ENCODE data around the gene EIF6.
A peak's percentile ranks its signal among the peaks of the same experiment; 100 is the strongest.

Gene EIF6

DNA sequence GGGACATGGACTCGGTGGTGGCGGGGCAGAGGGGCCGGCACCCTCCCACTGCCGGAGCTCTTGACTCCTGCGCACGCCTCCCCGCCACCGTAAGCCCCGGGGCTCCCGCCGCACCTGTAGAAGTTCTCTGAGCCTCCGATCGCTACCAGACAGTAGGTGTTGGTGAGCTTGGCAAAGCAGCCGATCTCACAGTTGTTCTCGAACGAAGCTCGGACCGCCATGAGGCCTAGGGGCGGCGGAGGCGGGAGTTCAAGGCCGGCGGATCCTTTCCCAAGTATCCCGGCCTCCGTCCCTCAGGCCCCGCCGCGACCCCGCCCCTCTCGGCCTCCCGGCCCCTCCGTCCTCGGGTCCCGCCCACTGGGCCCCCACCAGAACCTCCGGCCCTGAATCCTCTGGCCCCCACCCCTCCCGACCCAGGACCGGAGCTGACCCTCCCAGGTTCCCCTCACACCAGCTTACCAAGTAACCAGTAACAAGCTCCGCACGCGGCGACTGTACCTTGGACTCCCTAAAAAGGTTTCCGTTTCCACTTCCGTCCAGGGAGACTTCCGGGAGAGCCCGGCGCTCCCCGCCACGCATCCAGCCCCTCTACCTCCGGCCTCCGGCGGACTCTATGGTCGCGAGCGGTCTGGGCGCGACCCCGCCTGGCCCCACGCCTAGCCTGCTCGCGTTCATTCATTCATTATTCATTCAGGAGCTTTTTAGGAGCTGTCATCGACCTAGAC lies at the start of gene EIF6:
Gene EIF6 (minus strand): TSS at position 506 of the 725 bp plus-strand sequence. CDS start 285 bp downstream, at position 221.
- DNase-seq: peak; percentile 81
- in situ Hi-C loops (cut with HindIII; ENCODE audit: low pct_ligation_motif_present, low sequenced_read_pairs): no loop called here

DNA sequence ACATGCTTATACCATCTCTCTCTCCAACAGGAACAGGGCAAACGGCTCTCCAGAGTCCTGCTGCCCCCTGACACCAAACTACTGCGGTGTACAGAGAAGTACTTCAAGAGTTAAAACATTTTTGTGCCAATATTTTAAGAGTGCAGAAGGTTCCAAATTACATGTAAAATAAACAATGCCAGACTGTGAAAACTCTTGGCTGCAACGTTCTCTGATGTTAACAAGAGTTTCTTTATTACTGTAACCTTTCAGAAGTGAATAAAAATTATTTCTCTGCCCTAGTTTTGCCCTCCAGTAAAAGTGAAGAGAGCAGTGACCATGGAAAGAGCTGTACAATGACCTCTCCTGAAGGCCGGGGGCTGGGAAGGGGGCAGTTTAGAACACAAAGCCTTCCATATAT lies 49.0 kb upstream of the EIF6 start:
- no peak for DNase-seq
- H3K27me3 ChIP-seq (replicated peaks): no peaks in the 10 kb centered on the region
- in situ Hi-C loops (cut with HindIII; ENCODE audit: low pct_ligation_motif_present, low sequenced_read_pairs): no loop called here
- TF ChIP-seq, protein P1, sequence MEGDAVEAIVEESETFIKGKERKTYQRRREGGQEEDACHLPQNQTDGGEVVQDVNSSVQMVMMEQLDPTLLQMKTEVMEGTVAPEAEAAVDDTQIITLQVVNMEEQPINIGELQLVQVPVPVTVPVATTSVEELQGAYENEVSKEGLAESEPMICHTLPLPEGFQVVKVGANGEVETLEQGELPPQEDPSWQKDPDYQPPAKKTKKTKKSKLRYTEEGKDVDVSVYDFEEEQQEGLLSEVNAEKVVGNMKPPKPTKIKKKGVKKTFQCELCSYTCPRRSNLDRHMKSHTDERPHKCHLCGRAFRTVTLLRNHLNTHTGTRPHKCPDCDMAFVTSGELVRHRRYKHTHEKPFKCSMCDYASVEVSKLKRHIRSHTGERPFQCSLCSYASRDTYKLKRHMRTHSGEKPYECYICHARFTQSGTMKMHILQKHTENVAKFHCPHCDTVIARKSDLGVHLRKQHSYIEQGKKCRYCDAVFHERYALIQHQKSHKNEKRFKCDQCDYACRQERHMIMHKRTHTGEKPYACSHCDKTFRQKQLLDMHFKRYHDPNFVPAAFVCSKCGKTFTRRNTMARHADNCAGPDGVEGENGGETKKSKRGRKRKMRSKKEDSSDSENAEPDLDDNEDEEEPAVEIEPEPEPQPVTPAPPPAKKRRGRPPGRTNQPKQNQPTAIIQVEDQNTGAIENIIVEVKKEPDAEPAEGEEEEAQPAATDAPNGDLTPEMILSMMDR (IDR thresholded peaks at IDR 0.05; ENCODE audit: low read depth, low read length, missing control alignments): no peak
- H3K4me3 ChIP-seq (ENCODE audit: low read depth, low read length): no peak overlapping the region
- no peaks in the 10 kb centered on the region for H3K36me3 ChIP-seq (replicated peaks)
- H3K27ac ChIP-seq: no peak overlapping the region

More for the DNA sequence above, at the start of gene EIF6:
- TF ChIP-seq, protein P1 (IDR thresholded peaks at IDR 0.05; ENCODE audit: low read depth, low read length, missing control alignments): no peak
- H3K4me3 ChIP-seq (ENCODE audit: low read depth, low read length): peak within 1 kb of the TSS; percentile 90
- peak within 1 kb of the TSS; percentile 66 for H3K27ac ChIP-seq
- H3K36me3 ChIP-seq (replicated peaks): peaks cover 21% of the 10 kb centered on the region
- H3K27me3 ChIP-seq (replicated peaks): no peaks in the 10 kb centered on the region

DNA sequence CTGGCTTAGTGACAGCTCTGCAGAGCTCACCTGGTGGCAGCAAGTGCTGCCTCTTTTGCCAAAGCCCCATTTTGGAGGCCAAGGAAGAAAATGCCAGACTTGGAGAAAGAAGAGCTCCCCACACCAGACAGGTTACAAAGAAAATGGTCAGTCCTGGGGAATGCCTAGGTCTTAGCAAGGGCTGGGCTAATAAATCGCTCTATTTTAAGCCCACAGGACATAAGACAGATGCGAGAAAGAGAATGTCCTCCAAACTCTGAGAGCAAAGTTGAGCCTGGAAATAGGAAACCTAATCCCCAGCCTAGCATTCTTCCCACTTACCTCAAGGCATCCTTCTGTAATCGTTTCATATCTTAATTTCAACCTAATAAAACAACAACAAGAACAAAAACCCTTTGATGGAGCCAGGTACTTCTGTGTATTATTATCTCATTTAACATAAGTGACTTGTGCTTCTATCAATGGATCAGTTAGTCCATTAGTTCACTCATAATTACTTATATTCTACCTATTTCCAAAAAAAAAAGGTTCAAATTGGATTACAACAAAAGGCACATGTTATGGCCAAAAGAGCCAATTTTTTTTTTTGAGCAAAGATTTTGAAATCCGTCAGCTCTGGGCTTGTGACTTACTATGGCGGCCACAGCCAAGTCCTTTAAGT lies 48.1 kb upstream of the EIF6 start:
- Histone ChIP-seq H3K4me3 (ENCODE audit: low read depth, low read length) (no peak overlapping the region), H3K27ac (no peak overlapping the region), H3K36me3 (replicated peaks) (no peaks in the 10 kb centered on the region), H3K27me3 (replicated peaks) (no peaks in the 10 kb centered on the region)
- TF ChIP-seq, protein P1 (IDR thresholded peaks at IDR 0.05; ENCODE audit: low read depth, low read length, missing control alignments): no peak
- no peak for DNase-seq
- in situ Hi-C loops (cut with HindIII; ENCODE audit: low pct_ligation_motif_present, low sequenced_read_pairs): no loop called here

DNA sequence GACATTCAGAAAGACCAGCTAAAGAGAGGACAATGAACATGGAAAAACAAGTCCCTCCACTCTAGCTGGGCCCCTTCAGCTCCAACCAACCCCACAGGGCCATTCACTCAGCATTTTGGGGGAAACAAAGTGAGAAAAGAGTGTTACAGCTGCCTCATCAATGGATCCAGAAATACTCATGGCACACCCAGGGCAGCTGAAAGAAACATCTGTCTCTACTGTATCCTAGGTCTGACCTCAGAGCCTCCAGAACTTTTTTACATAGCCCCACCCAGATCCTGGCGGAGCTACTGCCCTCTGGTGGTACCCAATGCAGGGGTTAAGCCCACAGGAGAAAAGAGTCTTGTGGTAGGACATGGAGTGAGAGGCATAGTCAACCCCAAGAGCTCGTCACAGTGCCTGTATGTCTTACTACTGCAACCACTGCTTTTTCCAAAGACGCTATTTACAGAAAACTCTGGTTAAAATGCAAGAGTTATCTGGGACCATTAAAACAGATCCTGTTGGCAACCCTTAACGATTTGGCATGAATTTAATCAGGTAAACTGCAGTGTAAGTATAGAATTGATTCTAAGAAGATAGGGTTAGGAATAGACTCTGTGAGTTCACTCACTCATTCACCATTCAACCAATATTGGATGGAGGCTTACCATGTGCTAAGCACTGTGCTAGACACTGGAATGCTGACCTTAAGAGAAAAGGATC lies 45.0 kb upstream of the EIF6 start:
- in situ Hi-C loops (cut with HindIII; ENCODE audit: low pct_ligation_motif_present, low sequenced_read_pairs): no loop called here
- Histone ChIP-seq H3K27me3 (replicated peaks) (no peaks in the 10 kb centered on the region), H3K36me3 (replicated peaks) (no peaks in the 10 kb centered on the region), H3K27ac (no peak overlapping the region), H3K4me3 (ENCODE audit: low read depth, low read length) (no peak overlapping the region)
- TF ChIP-seq, protein P1 (IDR thresholded peaks at IDR 0.05; ENCODE audit: low read depth, low read length, missing control alignments): peak; percentile 82
- DNase-seq: no peak

DNA sequence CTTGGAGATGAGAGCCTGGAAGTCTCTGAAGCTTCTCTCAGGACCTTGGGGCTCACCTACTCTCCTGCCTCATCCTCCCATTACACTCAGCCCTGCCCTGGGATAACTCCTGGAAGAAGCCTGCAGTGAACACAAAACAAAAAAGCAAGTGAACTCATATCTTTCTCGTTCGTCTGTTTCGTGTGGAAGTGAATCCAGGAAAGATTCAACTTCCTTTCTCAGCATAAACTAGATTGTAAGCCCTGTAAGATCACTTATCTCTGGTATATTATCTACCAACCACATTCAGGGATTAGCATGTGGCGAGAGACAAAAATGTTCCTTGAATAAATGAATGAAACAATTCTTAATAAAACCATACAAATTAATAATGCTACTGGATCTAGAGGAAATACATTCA lies 44.1 kb upstream of the EIF6 start:
- Histone ChIP-seq H3K27ac (no peak overlapping the region), H3K27me3 (replicated peaks) (no peaks in the 10 kb centered on the region), H3K4me3 (ENCODE audit: low read depth, low read length) (no peak overlapping the region), H3K36me3 (replicated peaks) (no peaks in the 10 kb centered on the region)
- TF ChIP-seq, protein P1 (IDR thresholded peaks at IDR 0.05; ENCODE audit: low read depth, low read length, missing control alignments): no peak
- DNase-seq: no peak
- in situ Hi-C loops (cut with HindIII; ENCODE audit: low pct_ligation_motif_present, low sequenced_read_pairs): no loop called here
